ENCODE data around the gene LRIG2.
A peak's percentile ranks its signal among the peaks of the same experiment; 100 is the strongest.
"Not testable (repeated sequence)": the region's sequence is repeated elsewhere in the genome, so short reads cannot be mapped to it uniquely, and the experiment has no call there.

LRIG2 gene

GRCh38 chr1:113072757-113073478, at the start of gene LRIG2:
Gene LRIG2 (plus strand): TSS chr1:113073198. CDS start chr1:113073407, 209 bp downstream.
- peak; percentile 94 to 97 (median 96) for DNase-seq (ENCODE audit: low read depth in 3 of 3)

- DNase-seq (ENCODE audit: low read depth in 3 of 3): not testable (repeated sequence)
Measured at GRCh38 chr1:113023316-113023715, 49.7 kb upstream of the LRIG2 start.

- DNase-seq (ENCODE audit: low read depth in 3 of 3): no peak
Measured at GRCh38 chr1:113027007-113027406, 46.0 kb upstream of the LRIG2 start.

GRCh38 chr1:113027449-113027848, 45.5 kb upstream of the LRIG2 start:
- no peak for DNase-seq (ENCODE audit: low read depth in 3 of 3)

GRCh38 chr1:113029822-113030221, 43.2 kb upstream of the LRIG2 start:
- DNase-seq (ENCODE audit: low read depth in 3 of 3): no peak

DNA sequence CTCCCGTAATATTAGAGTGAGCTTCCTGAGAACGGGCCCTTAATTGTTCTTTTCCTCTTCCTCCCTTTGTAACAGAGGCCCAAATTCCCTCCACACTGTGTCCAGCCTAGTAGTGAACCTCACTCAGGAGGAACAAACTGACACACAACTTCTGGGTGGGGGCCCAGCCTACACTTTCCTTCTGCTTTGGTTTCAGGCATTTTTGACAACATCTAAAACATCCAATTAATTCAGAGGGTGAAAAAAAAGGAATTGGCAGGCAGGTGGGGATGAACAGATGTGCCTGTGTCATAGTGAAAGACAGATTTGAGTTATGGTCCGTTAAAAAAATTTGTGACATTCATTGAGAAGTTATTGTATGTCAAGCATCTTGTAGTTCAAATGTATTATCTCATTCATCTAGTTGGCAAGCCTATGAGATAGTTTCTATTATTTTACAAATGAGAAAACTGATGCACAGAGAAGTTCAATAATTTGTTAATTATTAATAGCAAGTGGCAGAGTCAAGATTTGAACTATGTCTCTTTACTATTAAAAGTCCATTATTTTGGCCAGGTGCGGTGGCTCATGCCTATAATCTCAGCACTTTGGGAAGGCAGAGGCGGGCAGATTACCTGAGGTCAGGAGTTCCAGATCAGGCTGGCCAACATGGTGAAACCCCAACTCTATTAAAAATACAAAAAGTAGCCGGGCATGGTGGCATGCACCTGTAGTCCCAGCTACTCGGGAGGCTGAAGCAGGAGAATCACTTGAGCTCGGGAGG, 41.6 kb upstream of the LRIG2 start:
- DNase-seq (ENCODE audit: low read depth in 3 of 3): no peak

DNA sequence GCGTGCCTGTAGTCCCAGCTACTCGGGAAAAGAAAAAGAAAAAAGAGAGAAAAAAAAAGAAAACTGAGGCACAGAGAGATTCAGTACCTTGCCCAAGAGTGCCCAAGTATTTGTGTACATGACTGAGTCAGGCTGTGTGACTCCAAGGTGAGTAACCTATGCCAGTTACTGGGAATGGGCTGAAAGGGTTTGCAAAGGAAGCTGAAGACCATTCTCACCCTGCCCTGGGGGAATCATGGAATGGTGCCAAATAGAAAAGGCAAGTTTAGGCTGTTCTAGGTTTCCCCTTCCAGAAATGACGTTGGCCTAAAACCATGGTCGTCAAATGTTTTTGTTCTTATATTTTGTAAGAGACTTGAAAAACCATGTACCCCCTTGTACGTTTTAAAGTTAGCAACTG, 37.9 kb upstream of the LRIG2 start:
- DNase-seq (ENCODE audit: low read depth in 3 of 3): no peak

DNA sequence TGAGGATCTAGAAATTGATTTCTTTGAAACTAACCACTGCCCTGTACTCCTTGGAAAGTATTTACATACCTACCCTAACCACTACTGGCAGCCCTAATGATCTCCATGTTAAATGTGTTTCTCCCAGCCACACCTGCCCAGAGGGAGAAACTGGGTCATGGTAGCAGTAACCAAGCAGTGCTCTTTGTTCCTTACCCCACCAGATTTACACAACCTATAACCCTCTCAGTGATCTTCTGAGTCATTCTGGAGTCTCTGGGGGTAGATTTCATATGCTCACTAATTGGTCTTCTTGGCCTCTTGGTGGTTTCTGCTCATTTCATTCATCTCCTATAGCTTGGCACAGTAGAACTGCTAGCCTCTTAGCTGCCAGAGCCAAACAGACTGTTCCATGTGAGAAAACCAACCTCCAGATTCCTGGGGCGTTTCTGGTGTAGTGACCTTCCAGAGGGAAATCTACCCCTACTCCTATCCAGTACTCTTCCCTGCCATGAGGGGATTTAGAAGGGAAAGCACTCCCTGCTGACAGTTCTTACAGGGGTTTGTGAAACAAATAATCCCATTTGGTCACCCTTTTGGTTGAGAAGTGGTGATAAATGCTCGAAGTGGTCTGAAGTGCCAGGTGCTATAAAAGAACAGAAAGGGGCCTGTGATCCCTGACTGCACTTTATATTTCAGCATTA, 36.2 kb upstream of the LRIG2 start:
- no peak for DNase-seq (ENCODE audit: low read depth in 3 of 3)

- DNase-seq (ENCODE audit: low read depth in 3 of 3): no peak
Measured at GRCh38 chr1:113040041-113040440, 33.0 kb upstream of the LRIG2 start.

DNA sequence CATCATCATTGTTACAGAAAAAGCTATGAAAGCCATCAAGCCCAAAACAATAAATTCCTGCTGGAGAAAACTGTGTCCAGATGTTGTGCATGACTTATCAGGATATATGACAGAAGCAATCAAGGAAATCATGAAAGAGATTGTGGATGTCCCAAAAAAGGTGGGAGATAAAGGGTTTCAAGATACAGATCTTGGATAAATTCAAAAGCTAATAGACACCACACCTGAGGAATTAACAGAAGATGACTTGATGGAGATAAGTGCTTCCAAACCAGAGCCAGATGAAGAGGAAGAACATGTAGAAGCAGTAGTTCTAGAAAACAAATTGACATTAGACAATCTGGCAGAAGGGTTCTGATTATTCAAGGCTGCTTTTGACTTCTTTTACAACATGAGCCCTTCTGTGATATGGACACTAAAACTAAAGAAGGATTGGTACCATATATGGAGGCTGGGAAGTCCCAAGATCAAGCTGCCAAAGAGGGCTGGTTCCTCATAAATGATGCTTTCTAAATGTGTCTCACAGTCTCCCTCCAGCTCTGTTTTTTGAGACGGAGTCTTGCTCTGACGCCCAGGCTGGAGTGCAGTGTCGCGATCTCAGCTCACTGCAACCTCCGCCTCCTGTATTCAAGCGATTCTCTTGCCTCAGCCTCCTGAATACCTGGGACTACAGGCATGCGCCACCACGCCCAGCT, 32.1 kb upstream of the LRIG2 start:
- no peak for DNase-seq (ENCODE audit: low read depth in 3 of 3)

DNA sequence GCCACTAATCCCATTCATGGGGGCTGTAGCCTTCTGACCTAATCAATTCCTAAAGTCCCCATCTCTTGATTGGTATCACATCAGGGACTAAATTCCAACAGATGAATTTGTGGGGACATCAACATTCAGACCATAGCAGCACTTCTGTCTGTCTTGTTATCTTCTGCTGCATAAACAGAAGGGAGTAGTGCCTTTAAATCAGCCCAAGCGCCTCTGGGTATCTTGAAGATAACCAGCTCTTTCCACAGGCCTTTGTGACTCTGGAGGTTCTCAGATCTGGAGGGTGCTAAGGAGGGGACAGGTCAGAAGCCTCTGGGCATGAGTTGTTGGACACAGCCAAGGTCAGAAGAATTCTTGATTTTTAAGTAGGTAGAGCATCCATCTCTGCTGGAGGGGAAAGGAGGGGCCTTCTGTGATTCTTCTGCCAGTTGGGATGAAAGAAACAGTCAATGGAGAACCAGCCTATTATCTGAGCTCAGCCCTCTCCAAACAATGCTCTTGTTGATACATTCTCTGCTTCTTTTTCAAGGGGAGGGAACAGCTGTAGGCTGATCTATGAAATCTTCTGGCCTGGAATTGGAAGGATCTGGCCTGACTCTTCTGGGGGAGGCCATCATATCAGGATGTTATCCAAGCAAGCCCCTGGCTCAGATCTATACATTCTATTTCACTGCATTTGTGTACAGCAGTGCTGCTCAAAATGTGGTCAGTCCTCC, 31.3 kb upstream of the LRIG2 start:
- DNase-seq (ENCODE audit: low read depth in 3 of 3): no peak

DNA sequence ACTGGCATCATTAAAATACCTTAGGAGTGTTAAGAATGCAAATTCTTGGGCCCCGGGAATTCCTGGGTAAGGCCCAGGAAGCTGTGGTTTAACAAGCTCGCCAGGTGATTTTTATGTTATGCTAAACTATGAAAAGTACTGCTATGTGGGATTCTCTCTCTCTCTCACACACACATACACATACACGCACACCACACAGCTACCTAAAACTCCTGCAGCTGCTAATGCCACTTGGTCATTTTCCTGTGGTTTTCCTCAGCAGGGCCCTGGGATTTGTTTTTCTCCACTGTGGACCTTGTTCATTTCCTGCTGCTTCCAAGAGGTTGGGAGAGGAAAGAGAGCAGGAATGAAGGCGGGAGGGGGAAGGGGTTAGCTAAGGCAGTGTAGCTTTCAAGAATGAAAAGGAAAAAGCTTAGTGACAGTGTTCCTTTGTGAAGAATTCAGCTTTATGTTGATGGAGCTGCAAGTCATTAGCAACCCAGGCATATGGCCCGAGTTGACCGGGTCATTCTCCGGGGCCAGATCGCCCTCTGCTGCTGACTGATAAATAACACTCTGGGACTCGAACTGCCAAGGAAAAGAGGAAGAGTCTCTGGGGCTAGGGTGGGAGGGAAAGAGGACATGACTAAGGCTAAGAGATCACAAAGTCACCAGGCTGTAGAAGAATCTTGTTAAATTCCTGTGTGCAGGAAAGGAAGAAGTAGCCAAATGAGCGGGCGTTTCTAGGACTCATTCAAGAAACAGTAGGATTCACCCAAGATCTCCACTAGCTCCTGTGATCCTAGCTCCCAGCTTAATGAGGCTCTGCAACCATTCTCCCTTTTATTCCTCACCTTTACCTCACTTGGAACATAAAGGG, 30.5 kb upstream of the LRIG2 start:
- peak in 1 of 3 experiments; percentile 2 for DNase-seq (ENCODE audit: low read depth in 3 of 3)

- DNase-seq (ENCODE audit: low read depth in 3 of 3): not testable (repeated sequence)
Measured at GRCh38 chr1:113043144-113043488, 29.9 kb upstream of the LRIG2 start.

DNA sequence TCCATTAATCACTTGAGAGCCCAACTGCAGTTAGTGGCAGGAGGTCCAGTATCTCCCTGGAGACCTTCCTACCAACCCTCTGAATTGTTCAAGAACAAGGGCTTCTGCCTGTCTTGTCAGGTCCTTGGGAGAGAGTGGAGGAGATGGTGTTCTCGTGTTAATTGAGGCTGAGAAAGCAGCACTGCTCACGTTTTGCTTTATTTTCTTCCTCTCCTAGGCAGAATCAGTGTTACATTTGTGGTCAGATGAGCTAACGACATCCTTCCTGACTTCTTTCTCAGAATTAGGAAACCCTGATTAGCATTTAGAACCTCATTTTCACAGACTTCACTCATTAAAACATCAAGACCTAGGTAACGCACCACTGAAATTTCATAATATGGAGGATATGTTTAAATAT, 26.4 kb upstream of the LRIG2 start:
- no peak for DNase-seq (ENCODE audit: low read depth in 3 of 3)

DNA sequence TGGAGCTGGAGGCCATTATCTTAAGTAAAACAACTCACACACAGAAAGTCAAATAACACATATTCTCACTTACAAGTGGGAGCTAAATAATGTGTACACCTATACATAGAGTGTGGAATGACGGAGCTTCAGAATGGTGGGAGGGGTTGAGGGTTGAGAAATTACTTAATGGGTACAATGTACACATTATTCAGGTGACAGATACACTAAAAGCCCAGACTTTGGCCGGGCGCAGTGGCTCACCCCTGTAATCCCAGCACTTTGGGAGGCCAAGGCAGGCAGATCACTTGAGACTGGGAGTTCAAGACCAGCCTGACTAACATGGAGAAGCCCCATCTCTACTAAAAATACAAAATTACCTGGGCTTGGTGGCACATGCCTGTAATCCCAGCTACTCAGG, 24.9 kb upstream of the LRIG2 start:
- no peak for DNase-seq (ENCODE audit: low read depth in 3 of 3)

DNA sequence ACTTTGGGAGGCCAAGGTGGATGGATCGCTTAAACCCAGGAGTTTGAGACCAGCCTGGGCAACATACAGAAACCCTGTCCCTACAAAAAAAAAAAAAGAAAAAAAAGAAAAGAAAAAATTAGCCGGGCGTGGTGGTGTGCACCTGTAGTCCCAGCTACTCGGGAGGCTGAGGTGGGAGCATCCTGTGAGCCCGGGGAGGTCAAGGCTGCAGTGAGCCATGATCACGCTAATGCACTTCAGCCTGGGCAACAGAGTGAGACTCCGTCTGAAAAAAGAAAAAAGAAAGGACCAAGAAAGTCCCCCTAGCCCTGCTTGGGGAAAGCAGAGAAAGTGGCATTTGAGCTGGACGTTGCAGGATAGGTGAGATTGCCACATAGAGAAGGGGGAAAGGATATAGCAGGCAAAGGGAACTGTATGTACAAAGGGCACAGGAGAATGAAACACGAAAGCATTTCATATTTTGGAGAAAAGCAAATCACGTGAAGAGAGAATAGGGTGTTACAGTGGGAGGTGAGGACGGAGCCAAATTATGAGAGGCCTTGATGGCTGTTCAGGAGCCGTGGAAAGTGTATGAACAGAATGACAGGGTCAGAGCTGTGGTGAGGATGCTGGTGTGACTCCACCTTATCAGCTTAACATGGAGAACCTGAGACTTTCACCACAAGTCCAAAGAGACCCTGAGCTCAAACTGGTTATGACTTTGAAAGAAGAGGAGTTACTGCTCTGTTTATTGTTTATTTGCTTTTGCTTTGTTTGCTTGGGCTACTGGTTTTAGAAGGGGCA, 19.5 kb upstream of the LRIG2 start:
- DNase-seq (ENCODE audit: low read depth in 3 of 3): no peak

- no peak for DNase-seq (ENCODE audit: low read depth in 3 of 3)
Measured at GRCh38 chr1:113055570-113055969, 17.4 kb upstream of the LRIG2 start.

- no peak for DNase-seq (ENCODE audit: low read depth in 3 of 3)
Measured at GRCh38 chr1:113057006-113057405, 16.0 kb upstream of the LRIG2 start.

GRCh38 chr1:113058941-113059706, 13.9 kb upstream of the LRIG2 start:
- DNase-seq (ENCODE audit: low read depth in 3 of 3): no peak

Data from stimulated activated CD4-positive, alpha-beta T cell treated with anti-CD3 and anti-CD28 coated beads, TNF-alpha, amount 100 ng/mL, for 4 hours (primary cell).